Mononuclear cell (primary cell): Measurements from ENCODE around the gene SCRN2. TPM values are rescaled to one million over a fixed set of nuclear protein-coding genes. Genes with fewer than 3 reads are reported as not detected.

ENCODE experiments used
- H3K27me3 ChIP-seq: 2 replicates; pipeline ENCODE4 v1.6.0; 2011; ENCODE audit warnings: low read length, control low read depth; ENCODE audit not compliant: insufficient read depth
- H3K4me1 ChIP-seq: 2 replicates; pipeline ENCODE4 v1.5.1; 2011; ENCODE audit warnings: mild to moderate bottlenecking, low read length, control low read depth; ENCODE audit not compliant: insufficient read depth
- H3K4me3 ChIP-seq: 2 replicates; pipeline ENCODE4 v1.5.1; 2011; ENCODE audit warnings: mild to moderate bottlenecking, low read length, moderate library complexity
- H3K9me3 ChIP-seq: 2 replicates; pipeline ENCODE4 v1.5.1; 2011; ENCODE audit warnings: low read depth, mild to moderate bottlenecking, control low read depth, low read length
- total RNA-seq: library from RNA; depleted of rRNA; stranded (reverse); fragments of >200 nt; gene quantifications from one replicate; pipeline ENCODE4 v1.2.3, GENCODE V29; 2012

Gene SCRN2
- total RNA-seq: 11.2 TPM

DNA sequence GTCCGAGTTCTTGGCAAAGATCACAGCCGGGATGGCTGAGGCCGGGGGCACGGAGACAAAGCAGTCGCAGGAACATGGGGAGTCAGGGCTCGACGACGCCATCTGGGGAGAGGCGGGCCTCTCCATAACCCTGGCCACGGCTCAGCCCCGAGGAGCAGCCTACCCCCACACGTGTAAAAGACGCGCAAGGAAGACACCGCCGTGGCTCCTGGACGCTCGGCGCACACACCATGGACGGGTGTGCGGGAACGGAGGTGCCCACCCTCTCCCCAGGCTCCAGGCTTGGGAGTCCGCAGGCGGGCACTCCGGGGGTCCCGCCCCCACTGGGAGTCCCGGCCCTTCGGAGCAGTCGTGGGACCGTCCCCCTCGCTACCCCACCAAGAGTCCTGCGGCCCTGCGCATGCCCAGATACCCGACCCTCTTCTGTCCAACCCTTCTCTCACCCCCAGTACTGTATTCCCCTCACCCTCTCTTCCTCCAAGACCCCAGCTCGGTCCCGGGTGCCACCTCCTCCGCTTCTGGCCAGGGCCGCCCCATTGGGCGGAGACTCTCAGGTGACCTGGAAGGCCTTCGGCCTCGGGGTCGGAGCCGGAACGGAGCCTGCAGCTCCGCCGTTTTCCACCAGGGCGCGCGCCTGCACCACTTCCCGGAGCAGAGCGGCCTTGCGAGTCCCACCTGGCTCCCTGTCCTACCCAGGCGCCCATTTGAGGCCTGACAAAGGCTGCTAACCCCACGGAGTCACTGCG lies at the start of gene SCRN2:
TSS of gene SCRN2 (minus strand) at position 532 of the 746 bp plus-strand sequence. CDS start at position 102, 430 bp downstream.
- Histone ChIP-seq H3K4me1 (peaks cover 17% of the 10 kb centered on the region), H3K9me3 (no peaks in the 10 kb centered on the region), H3K4me3 (peak within 1 kb of the TSS; percentile 80), H3K27me3 (peaks cover 20% of the 10 kb centered on the region)

DNA sequence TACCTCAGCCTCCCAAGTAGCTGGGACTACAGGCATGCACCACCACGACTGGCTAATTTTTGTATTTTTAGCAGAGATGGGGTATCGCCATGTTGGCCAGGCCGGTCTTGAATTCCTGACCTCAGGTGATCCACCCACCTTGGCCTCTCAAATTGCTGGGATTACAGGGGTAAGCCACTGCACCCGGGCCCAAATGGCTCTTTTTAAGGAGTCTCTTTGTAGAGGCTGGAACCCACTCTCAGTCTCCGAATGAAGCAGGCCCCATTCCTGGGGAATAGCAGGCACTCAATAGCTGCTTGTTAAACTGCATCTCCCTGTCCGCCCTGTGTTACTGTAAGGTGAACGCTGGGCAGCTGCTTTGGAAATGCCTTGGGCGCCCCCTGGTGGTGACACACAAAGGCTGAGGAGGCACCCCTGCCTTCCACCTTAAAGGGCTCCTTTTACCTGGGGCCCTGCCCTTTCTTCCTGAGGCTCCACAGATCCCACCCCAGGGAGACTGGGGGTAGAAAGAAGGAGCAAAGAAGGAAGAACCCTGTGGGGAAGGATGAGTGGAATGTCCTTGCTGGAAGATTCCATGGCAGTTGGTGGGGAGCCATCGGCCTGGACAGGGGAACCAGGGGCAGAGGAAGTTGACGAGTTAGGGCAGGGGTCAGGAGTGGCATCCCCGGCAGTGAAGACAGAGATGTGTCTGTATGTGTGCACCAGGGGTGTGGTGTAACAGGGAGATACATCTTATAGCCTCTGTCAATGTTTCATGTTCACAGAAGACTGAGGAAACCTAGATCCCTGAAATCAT lies 48.9 kb upstream of the SCRN2 start:
- Histone ChIP-seq H3K4me1 (peaks cover 19% of the 10 kb centered on the region), H3K9me3 (no peaks in the 10 kb centered on the region), H3K4me3 (no peak overlapping the region), H3K27me3 (no peaks in the 10 kb centered on the region)

DNA sequence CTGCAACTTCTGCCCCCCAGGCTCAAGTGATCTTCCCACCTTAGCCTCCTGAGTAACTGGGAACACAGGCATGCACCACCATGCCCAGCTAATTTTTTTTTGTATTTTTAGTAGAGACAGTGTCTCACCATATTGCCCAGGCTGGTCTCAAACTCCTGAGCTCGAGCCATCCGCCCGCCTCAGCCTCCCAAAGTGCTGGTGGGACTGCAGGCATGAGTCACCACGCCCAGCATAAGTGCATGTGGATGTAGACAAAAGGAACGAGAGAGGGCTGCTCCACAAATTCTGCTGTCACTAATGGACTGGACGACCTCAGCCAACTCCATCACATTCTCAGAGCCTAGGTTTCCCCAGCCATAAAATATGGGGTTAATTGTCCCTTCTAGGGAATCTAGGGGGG lies 47.2 kb upstream of the SCRN2 start:
- H3K4me3 ChIP-seq: no peak overlapping the region
- no peaks in the 10 kb centered on the region for H3K27me3 ChIP-seq
- no peaks in the 10 kb centered on the region for H3K9me3 ChIP-seq
- H3K4me1 ChIP-seq: peaks cover 19% of the 10 kb centered on the region

DNA sequence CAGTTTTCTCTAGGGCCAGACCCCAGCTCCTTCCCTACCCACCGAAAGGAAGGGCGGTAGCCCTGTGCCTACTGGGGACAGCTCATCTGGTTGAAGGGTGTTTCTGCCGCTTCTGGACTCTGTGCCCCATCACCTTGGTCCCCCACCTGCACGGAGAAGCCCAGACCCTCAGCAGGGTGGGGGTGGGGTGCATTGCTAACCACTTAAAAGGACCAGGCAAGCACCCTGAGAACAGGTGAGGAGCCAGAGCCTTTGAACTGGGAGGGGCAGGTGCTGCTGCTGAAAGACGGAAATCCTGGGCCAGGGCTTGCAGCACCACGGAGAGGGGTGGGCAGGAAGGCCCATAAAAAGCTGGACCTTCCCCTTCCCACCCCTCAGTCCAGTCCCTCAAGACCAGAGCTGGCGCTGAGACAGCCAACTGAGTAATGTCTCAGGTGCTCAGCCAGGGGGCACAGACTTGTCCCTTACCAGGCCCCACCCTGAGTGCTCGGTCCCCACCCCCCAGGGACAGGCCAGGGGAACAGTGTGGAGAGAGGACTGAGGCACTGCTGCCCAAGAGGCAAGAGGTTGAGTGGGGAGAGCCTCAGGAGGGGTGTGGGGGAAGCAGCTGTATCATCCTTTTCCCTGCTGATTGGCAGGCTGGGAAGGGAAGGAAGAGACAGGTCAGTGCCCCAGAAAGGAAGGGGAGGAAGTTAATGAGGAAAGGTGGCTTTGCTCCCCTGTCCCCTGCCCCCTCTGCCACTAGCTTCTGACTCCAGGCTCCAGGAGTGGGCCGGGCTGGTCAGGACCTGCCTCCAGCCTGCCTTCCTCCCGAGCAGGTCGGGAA lies 44.0 kb upstream of the SCRN2 start:
- no peaks in the 10 kb centered on the region for H3K27me3 ChIP-seq
- H3K4me1 ChIP-seq: peaks cover 25% of the 10 kb centered on the region
- no peaks in the 10 kb centered on the region for H3K9me3 ChIP-seq
- H3K4me3 ChIP-seq: no peak overlapping the region

DNA sequence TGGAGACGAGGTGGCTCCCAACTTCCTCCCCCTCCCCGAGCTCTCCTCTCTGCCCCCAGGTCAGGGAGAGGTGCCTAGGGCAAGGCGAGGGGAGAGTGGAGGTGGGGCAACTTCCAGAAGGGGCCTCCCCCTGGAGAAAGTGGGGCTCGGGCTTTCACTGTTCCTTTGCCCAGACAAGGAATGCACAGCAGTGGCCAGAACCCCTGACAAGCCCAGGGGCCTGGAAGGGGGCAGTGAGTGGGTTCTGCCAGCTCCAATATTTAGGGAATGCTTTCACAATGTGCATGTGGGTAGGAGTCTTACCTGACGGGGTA lies 43.3 kb upstream of the SCRN2 start:
- no peaks in the 10 kb centered on the region for H3K27me3 ChIP-seq
- no peak overlapping the region for H3K4me3 ChIP-seq
- H3K9me3 ChIP-seq: no peaks in the 10 kb centered on the region
- peaks cover 25% of the 10 kb centered on the region for H3K4me1 ChIP-seq

DNA sequence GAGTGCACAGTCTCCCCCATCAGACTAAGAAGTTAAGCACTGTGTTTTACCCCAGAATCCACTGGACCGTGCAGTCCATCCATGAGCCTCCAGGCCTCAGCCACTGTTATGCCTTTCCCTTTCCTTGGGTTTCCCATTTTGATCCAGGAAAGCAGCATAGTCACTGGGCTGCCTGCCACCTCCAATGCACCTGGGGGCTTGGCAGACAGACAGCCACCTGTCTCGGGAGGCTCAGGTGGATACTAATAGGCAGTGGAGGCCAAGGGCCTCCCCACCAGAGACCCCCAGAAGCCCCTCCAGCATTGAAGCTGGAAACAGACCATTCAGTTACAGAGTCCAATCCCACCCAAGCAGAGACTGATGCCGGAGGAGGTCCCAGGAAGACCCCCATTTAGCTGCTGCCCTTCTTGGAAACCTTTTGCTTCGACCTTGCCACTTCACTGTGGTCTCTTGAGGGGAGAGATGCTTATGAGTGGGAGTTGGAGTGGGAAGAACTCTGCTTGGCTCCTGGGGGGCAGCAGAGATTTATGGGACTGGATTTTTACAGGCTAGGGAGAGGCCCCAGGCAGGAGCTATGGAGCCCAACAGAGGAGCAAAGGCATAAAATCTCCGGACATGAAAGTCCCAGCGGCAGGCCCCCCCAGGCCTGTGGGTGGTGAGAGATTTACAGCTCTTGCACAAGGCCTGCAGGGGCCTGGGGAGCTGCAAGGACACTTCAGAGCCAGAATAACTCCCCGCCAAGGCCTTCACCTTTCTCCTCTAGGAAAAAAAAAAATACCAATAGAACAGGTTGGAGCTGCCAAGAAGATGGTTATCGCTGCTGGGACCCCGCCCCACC lies 42.7 kb upstream of the SCRN2 start:
- Histone ChIP-seq H3K27me3 (no peaks in the 10 kb centered on the region), H3K4me1 (peaks cover 25% of the 10 kb centered on the region), H3K4me3 (no peak overlapping the region), H3K9me3 (no peaks in the 10 kb centered on the region)

DNA sequence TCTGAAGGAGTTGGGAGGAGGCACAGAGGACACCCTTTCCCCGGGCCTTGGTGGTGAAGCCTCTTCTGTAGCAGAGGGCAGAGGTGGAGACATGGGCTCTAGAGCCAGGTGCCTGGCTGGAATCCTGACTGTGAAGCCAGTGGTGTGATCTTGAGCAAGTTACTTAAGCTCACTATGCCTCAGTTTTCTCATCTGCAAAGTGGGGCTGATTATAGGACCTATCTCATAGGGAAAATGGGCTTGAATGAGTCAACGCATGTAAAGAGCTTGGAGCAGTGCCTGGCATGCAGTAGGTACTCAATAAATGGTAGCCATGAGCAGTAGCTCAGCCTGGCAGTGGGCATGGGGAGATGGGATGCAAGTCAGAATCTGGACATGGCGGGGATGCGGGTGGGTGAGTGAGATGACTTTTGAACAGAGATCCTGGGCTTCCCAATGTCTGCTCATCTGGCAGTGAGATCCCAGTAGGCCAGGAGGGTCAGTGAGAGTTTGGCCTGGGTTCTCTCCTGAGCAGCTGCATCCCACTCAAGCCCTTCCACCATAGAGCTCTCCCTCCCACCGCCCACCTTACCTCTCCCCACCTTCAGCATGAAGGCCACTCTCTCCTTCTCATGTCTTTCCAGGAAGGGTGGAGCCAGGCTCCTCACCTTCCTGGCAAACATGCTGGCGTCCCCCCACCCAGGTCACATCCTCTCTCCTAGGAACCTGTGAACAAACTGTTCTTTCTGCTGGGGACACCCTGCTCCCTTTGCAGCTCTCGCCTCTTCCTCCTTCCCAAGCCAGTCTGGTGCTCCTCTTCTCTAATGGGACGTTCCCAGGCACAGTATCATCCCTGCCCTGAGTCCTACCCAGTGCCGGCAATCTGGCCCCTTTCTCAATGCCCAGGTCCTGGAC lies 41.9 kb upstream of the SCRN2 start:
- Histone ChIP-seq H3K27me3 (no peaks in the 10 kb centered on the region), H3K4me3 (no peak overlapping the region), H3K9me3 (no peaks in the 10 kb centered on the region), H3K4me1 (peaks cover 25% of the 10 kb centered on the region)

DNA sequence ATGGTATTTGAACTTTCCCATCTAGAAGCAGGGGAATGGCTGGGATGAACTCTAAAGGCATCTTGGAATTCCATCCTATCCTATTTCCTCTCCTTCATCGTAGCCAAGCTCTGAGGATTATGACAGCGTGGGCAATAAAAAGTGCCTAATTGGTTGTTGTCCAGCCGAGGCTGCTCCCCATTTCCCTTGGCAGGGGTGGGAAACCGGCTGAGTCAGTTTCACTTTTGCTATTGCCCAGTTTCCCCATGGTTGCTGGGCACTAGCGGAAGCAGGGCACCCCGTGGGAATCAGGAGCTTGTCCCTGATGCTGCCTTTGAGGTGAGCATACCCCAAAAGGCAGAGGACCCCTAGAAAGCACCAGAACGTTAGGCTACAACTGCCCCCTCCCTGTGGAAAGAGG lies 41.2 kb upstream of the SCRN2 start:
- Histone ChIP-seq H3K4me1 (peaks cover 25% of the 10 kb centered on the region), H3K4me3 (peak overlapping the region; percentile 10)

DNA sequence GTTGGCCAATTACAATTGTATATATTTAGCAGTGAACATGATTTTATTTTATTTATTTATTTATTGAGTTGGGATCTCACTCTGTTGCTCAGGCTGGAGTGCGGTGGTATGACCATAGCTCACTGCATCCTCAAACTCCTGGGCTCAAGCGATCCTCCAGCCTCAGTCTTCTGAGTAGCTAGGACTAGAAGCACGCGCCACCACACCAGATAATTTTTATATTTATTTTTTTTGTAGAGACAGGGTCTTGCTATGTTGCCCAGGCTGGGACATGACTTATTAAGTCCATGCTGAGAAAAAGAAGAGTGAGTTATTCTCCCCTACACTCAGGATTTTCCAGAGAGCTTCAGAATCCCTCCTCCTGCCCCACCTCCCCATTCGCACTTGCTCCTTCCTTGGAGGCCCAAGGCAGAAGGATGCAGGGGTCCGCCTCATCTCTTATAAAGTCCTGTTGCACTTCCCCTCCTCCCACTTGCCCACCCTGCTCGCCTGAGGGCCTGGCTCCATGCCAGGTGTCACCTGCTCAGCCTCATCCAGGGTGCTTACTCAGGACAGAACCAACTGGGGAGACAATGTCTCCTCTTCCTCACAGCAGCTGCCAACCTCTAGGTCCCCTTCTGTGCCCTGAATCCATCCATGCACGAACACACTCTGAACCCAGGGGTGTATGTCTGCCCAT lies 38.8 kb upstream of the SCRN2 start:
- Histone ChIP-seq H3K4me3 (no peak overlapping the region), H3K27me3 (no peaks in the 10 kb centered on the region), H3K4me1 (peaks cover 18% of the 10 kb centered on the region), H3K9me3 (no peaks in the 10 kb centered on the region)

More for the DNA sequence above, 41.2 kb upstream of the SCRN2 start:
- Histone ChIP-seq H3K27me3 (no peaks in the 10 kb centered on the region), H3K9me3 (no peaks in the 10 kb centered on the region)

DNA sequence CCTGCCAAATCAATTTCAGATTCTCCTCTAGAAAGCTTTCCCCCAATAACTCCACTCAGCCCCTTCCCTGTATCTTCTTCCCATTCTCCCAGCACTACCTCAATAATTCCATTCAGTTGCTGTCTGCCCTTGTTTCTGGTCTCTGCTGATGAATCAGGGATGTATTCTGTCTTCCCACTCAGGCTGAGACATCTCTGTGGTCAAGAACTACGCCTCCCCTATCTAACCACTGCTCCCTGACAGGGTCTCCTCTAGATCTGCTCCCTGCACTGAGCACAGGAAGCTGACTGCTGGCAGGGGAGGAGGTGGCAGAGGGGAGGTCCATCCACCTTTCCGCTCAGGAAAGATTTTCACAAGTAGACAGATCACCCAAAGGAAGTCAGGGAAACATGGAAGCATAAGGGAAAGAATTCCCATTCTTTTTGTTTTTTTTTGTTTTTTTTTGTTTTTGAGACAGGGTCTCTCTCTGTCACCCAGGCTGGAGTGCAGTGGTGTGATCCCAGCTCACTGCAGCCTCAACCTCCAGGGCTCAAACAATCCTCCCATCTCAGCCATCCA lies 38.0 kb upstream of the SCRN2 start:
- no peaks in the 10 kb centered on the region for H3K9me3 ChIP-seq
- no peaks in the 10 kb centered on the region for H3K27me3 ChIP-seq
- no peak overlapping the region for H3K4me3 ChIP-seq
- peaks cover 10% of the 10 kb centered on the region for H3K4me1 ChIP-seq

DNA sequence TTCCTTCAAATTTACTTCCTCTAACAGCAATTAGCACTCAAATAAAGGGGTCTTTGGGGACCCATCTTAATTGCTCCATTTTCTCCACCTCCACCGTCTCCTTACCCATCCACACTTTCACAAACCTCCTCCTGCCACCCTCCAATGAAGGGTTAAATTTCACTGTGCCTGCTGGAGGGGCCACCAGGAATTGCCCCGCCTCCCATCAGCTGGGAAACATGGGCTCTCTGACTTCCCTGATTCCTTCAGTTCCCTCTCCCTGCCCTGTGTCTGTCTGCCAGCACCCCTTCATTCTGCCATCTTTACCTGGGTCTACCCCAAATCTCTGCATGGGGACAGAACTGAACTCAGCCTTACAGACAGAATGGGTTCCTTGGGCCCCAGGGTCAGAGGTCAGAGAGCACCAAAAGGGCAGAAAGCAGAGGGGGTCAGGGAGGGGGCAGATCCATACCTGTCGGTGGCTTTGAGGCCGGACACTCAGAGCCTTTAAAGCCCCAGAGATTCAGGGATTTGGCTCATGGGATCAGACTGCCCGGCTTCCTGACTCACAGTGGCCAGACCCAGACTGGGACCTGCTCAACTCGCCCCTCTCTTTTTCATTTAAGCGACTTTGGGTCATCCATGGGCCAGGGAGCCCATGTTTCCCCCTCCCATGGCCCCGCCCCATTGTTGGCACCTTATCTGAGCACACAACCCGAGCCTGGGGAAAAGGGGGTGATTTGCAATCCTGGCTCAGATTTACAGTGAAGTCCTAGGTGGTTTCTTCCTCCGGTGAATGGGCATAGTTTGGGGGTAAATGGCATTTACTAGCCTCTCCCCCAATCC lies 37.3 kb upstream of the SCRN2 start:
- no peaks in the 10 kb centered on the region for H3K9me3 ChIP-seq
- H3K27me3 ChIP-seq: no peaks in the 10 kb centered on the region
- H3K4me3 ChIP-seq: no peak overlapping the region
- H3K4me1 ChIP-seq: peaks cover 10% of the 10 kb centered on the region

DNA sequence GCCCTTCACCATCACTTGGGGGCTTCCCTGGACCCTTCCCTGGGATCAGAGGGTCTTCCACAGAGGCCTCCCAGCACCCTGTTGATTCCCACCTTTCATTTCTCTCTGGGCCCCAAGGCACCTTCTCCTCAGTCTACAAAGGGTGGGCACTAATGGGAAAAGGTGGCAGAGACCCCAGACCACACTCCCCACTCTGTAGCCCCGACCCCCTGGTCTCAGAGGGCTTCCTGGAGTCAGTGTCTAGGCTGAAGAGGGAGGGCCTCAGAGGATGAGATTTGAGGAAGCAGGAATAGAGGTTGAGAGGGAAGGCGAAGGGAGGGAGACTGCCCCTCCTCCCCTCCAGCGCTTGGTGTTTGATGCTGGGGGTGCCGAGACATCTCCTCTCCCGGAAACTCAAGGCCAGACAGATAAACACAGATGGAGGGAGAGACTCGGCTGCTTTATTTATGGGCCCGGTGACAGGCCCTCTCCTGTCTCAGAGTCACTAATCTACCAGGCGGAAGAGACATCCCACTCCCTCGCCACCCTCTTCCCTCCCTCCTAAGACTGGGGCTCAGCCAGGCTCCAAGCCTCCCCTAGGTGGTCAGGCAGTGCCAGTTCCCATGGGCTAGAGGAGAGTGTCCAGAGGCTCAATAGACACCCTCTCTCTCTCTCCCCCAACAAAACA lies 36.4 kb upstream of the SCRN2 start:
- no peak overlapping the region for H3K4me3 ChIP-seq
- H3K9me3 ChIP-seq: no peaks in the 10 kb centered on the region
- peaks cover 8% of the 10 kb centered on the region for H3K27me3 ChIP-seq
- H3K4me1 ChIP-seq: peaks cover 7% of the 10 kb centered on the region
